22Rv1 (cell line): ENCODE measurements around the gene RFX3.

Source experiments
- ZFX ChIP-seq: fragments of 450-650 bp; IDR thresholded peaks from 2 replicates; pipeline ENCODE4 v1.6.1; 2017; ENCODE audit warnings: antibody characterized with exemption, borderline replicate concordance
- TF ChIP-seq, protein P1 (sequence below): fragments of 450-650 bp; IDR thresholded peaks from 2 replicates; pipeline ENCODE4 v1.5.1; 2017; ENCODE audit warnings: mild to moderate bottlenecking

DNA sequence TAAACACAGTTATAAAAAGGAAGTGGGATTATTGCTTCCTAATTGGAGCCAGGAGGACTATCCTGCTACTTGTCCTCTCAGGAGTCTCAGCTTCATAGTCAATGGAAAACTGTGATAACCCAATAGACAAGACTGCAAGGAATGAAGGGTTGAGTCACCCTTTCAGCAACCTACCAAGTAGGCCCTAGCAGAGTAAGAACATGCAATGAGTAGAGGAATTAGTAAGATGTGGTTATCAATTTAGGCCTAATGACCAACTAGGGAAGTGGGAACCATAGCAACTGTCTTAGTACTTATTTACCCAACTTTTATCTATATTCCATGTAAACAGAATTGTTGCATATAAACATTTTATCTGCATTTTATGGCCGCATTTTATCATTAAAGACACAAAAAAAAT is 310.1 kb downstream of the RFX3 start:
- TF ChIP-seq, protein P1, sequence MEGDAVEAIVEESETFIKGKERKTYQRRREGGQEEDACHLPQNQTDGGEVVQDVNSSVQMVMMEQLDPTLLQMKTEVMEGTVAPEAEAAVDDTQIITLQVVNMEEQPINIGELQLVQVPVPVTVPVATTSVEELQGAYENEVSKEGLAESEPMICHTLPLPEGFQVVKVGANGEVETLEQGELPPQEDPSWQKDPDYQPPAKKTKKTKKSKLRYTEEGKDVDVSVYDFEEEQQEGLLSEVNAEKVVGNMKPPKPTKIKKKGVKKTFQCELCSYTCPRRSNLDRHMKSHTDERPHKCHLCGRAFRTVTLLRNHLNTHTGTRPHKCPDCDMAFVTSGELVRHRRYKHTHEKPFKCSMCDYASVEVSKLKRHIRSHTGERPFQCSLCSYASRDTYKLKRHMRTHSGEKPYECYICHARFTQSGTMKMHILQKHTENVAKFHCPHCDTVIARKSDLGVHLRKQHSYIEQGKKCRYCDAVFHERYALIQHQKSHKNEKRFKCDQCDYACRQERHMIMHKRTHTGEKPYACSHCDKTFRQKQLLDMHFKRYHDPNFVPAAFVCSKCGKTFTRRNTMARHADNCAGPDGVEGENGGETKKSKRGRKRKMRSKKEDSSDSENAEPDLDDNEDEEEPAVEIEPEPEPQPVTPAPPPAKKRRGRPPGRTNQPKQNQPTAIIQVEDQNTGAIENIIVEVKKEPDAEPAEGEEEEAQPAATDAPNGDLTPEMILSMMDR = no peak
- no peak for TF ChIP-seq ZFX
